Ishikawa (cell line): ENCODE data around the gene ASIC3.
"Not testable (repeated sequence)": the region's sequence is repeated elsewhere in the genome, so short reads cannot be mapped to it uniquely, and the experiment has no call there.

Experiments used
- EGR1 ChIP-seq: IDR thresholded peaks from 2 replicates; pipeline ENCODE4 v1.6.1; 2012
- EP300 ChIP-seq: IDR thresholded peaks from 2 replicates; pipeline ENCODE4 v1.6.1; 2012; ENCODE audit warnings: borderline replicate concordance
- REST ChIP-seq: IDR thresholded peaks from 2 replicates; pipeline ENCODE4 v1.6.1; 2012; ENCODE audit warnings: low read depth, mild to moderate bottlenecking
- TAF1 ChIP-seq: IDR thresholded peaks from 2 replicates; pipeline ENCODE4 v1.6.1; 2012; ENCODE audit warnings: low read depth, mild to moderate bottlenecking
- YY1 ChIP-seq: IDR thresholded peaks from 2 replicates; pipeline ENCODE4 v1.6.1; 2012; ENCODE audit warnings: low read depth

DNA sequence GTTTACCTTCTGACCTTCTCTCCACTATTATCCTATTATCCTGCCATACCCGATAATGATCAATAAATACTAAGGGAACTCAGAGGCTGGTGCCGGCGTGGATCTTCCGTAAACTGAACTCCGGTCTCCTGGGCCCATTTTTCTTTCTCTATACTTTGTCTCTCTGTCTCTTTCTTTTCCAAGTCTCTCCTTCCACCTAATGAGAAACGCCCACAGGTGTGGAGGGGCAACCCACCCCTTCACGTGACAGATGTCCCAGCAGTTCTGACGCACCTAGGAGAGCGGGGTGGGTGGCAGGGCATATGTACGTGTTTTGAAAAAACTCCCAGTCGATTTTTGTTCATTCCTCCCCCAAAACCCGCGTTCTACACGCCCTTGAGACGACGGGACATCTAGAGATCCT is 20.6 kb upstream of the ASIC3 start:
- TF ChIP-seq EP300, REST, TAF1, EGR1, YY1: not testable (repeated sequence)
